Cerebellar cortex (tissue), 1 donor: ENCODE data around the gene USP17L20.
"Not testable (repeated sequence)": the region's sequence is repeated elsewhere in the genome, so short reads cannot be mapped to it uniquely, and the experiment has no call there.

ENCODE experiments used
- DNase-seq: peaks from one replicate; pipeline ENCODE4 v3.0.0-alpha.2; 2015; ENCODE audit warnings: low spot score

The USP17L20 gene

GRCh38 chr4:9257824-9258223, at the start of gene USP17L20:
Gene USP17L20, plus strand, starts transcription at chr4:9258124. Its CDS starts 0 bp downstream, at chr4:9258124.
- DNase-seq: not testable (repeated sequence)

- not testable (repeated sequence) for DNase-seq
These were observed 47.6 kb upstream of the USP17L20 start, which contains the start of gene USP17L10 for GRCh38 chr4:9210357-9210756. Gene USP17L10, plus strand, starts transcription at chr4:9210657. Its CDS starts 0 bp downstream, at chr4:9210657.

- not testable (repeated sequence) for DNase-seq
These were observed 43.2 kb upstream of the USP17L20 start for GRCh38 chr4:9214701-9215100.

- not testable (repeated sequence) for DNase-seq
These were observed 42.8 kb upstream of the USP17L20 start, which contains the start of gene USP17L11 for GRCh38 chr4:9215105-9215504. Gene USP17L11, plus strand, starts transcription at chr4:9215405. Its CDS starts 0 bp downstream, at chr4:9215405.

- DNase-seq: not testable (repeated sequence)
These were observed 38.1 kb upstream of the USP17L20 start, which contains the start of gene USP17L12 for GRCh38 chr4:9219852-9220251. Gene USP17L12, plus strand, starts transcription at chr4:9220152. Its CDS starts 0 bp downstream, at chr4:9220152.

GRCh38 chr4:9224596-9224995, 33.3 kb upstream of the USP17L20 start, which contains the start of gene USP17L13:
Gene USP17L13, plus strand, starts transcription at chr4:9224896. Its CDS starts 0 bp downstream, at chr4:9224896.
- not testable (repeated sequence) for DNase-seq

- not testable (repeated sequence) for DNase-seq
These were observed 27.7 kb upstream of the USP17L20 start for GRCh38 chr4:9230249-9230648.

- DNase-seq: not testable (repeated sequence)
These were observed 23.8 kb upstream of the USP17L20 start, which contains the start of gene USP17L15 for GRCh38 chr4:9234085-9234484. Gene USP17L15, plus strand, starts transcription at chr4:9234385. Its CDS starts 0 bp downstream, at chr4:9234385.

GRCh38 chr4:9238461-9238860, 19.5 kb upstream of the USP17L20 start:
- not testable (repeated sequence) for DNase-seq

GRCh38 chr4:9243579-9243978, 14.3 kb upstream of the USP17L20 start, which contains the start of gene USP17L17:
Gene USP17L17, plus strand, starts transcription at chr4:9243879. Its CDS starts 0 bp downstream, at chr4:9243879.
- not testable (repeated sequence) for DNase-seq

GRCh38 chr4:9247953-9248680, 9.8 kb upstream of the USP17L20 start, which contains the start of gene USP17L18:
Gene USP17L18, plus strand, starts transcription at chr4:9248630. Its CDS starts 0 bp downstream, at chr4:9248630.
- DNase-seq: peak; percentile 0

- not testable (repeated sequence) for DNase-seq
These were observed 4.8 kb upstream of the USP17L20 start, which contains the start of gene USP17L19 for GRCh38 chr4:9253078-9253477. Gene USP17L19, plus strand, starts transcription at chr4:9253378. Its CDS starts 0 bp downstream, at chr4:9253378.

- not testable (repeated sequence) for DNase-seq
These were observed 4.6 kb downstream of the USP17L20 start, which contains the start of gene USP17L21 for GRCh38 chr4:9262572-9262971. Gene USP17L21, plus strand, starts transcription at chr4:9262872. Its CDS starts 0 bp downstream, at chr4:9262872.

- DNase-seq: not testable (repeated sequence)
These were observed 9.4 kb downstream of the USP17L20 start, which contains the start of gene USP17L22 for GRCh38 chr4:9267319-9267718. Gene USP17L22, plus strand, starts transcription at chr4:9267619. Its CDS starts 0 bp downstream, at chr4:9267619.

GRCh38 chr4:9271719-9272118, 13.8 kb downstream of the USP17L20 start:
- not testable (repeated sequence) for DNase-seq
